IMR-90 (cell line): ENCODE data around the gene CTNND2. TPM values are rescaled to one million over a fixed set of nuclear protein-coding genes. Genes with fewer than 3 reads are reported as not detected.

Source experiments
- ATAC-seq: fragments of 200-7000 bp; cut with Tn5 transposase; 2 replicates; pipeline ENCODE4 v1.9.1; 2020; ENCODE audit warnings: low read depth, mild to moderate bottlenecking, moderate library complexity
- BruUV-seq: library from RNA; stranded (reverse); fragments of 400-500 nt; replicated peaks from 2 replicates; lab custom pipeline; 2021; lab: Mats Ljungman, UMichigan
- CTCF ChIA-PET: fragments of 300-600 bp; formaldehyde crosslinking; extraction: SDS; loops from one replicate; lab custom pipeline; 2021; ENCODE audit warnings: antibody characterized with exemption; lab: Yijun Ruan, JAX
- POLR2A ChIA-PET: fragments of 300-600 bp; sonication (Branson Sonifier 250); formaldehyde crosslinking; loops from one replicate; lab custom pipeline; 2022; ENCODE audit warnings: antibody characterized with exemption; ENCODE audit not compliant: unreplicated experiment; lab: Charles Lee
- DNase-seq: peaks from one replicate; pipeline ENCODE4 v3.0.0; 2013
- H2AFZ ChIP-seq: replicated peaks from 2 replicates; pipeline ENCODE3; 2013; ENCODE audit warnings: low read length, mild to moderate bottlenecking; ENCODE audit not compliant: poor library complexity
- H2AK5ac ChIP-seq: 2 replicates; pipeline ENCODE4 v1.6.1; 2013; ENCODE audit warnings: low read depth, low read length, inconsistent platforms
- H2AK9ac ChIP-seq: replicated peaks from 2 replicates; pipeline ENCODE3; 2013; ENCODE audit warnings: mild to moderate bottlenecking, low read depth, low read length, moderate library complexity; ENCODE audit not compliant: poor library complexity
- H2BK120ac ChIP-seq: 2 replicates; pipeline ENCODE4 v1.6.1; 2013; ENCODE audit warnings: low read depth, low read length, inconsistent platforms
- H2BK15ac ChIP-seq: 3 replicates; pipeline ENCODE4 v1.6.1; 2013; ENCODE audit warnings: low read depth, low read length, inconsistent platforms
- H2BK20ac ChIP-seq: 2 replicates; pipeline ENCODE4 v1.6.1; 2013; ENCODE audit warnings: low read depth, mild to moderate bottlenecking, inconsistent platforms, low read length, moderate library complexity
- H2BK5ac ChIP-seq: 2 replicates; pipeline ENCODE4 v1.6.1; 2013; ENCODE audit warnings: mild to moderate bottlenecking, low read depth, low read length, inconsistent platforms; ENCODE audit not compliant: poor library complexity, severe bottlenecking
- H3K14ac ChIP-seq: replicated peaks from 2 replicates; pipeline ENCODE4 v1.6.1; 2013; ENCODE audit warnings: low read depth, low read length, inconsistent platforms
- H3K18ac ChIP-seq: 2 replicates; pipeline ENCODE4 v1.6.1; 2013; ENCODE audit warnings: low read depth, low read length, control low read depth
- H3K23ac ChIP-seq: 2 replicates; pipeline ENCODE4 v1.6.1; 2013; ENCODE audit warnings: low read depth, low read length, inconsistent platforms
- H3K27ac ChIP-seq: 2 replicates; pipeline ENCODE4 v1.5.1; 2013; ENCODE audit warnings: mild to moderate bottlenecking, control low read depth, low read length; ENCODE audit not compliant: insufficient read depth
- H3K27me3 ChIP-seq: 2 replicates; pipeline ENCODE4 v1.6.1; 2013; ENCODE audit warnings: low read length; ENCODE audit not compliant: control insufficient read depth, insufficient read depth
- H3K36me3 ChIP-seq: 2 replicates; pipeline ENCODE4 v1.6.1; 2013; ENCODE audit warnings: low read length, mixed read lengths; ENCODE audit not compliant: control insufficient read depth, insufficient read depth
- H3K4ac ChIP-seq: 2 replicates; pipeline ENCODE4 v1.6.1; 2013; ENCODE audit warnings: low read depth, low read length, inconsistent platforms
- H3K4me1 ChIP-seq: 2 replicates; pipeline ENCODE4 v1.6.1; 2013; ENCODE audit warnings: low read length, mixed read lengths; ENCODE audit not compliant: control insufficient read depth, insufficient read depth
- H3K4me2 ChIP-seq: 2 replicates; pipeline ENCODE4 v1.6.1; 2013; ENCODE audit warnings: low read depth, mild to moderate bottlenecking, control low read depth, low read length, moderate library complexity
- H3K4me3 ChIP-seq: 2 replicates; pipeline ENCODE4 v1.5.1; 2013; ENCODE audit warnings: low read depth, mild to moderate bottlenecking, control low read depth, low read length, moderate library complexity; ENCODE audit not compliant: insufficient read depth
- H3K56ac ChIP-seq: 2 replicates; pipeline ENCODE4 v1.6.1; 2013; ENCODE audit warnings: low read length, inconsistent platforms; ENCODE audit not compliant: insufficient read depth; ENCODE audit errors: extremely low read depth
- H3K79me1 ChIP-seq, 2 experiments: 2 replicates each; pipeline ENCODE4 v1.6.1; 2013; ENCODE audit warnings: low read length in 2 of 2, inconsistent platforms in 1 of 2, low read depth in 1 of 2
- H3K9ac ChIP-seq: 2 replicates; pipeline ENCODE4 v1.6.1; 2013; ENCODE audit warnings: low read depth, low read length, control low read depth
- H3K9me1 ChIP-seq: 2 replicates; pipeline ENCODE4 v1.6.1; 2013; ENCODE audit warnings: low read length, inconsistent platforms; ENCODE audit not compliant: insufficient read depth
- H3K9me3 ChIP-seq: 2 replicates; pipeline ENCODE4 v1.6.1; 2013; ENCODE audit warnings: low read length; ENCODE audit not compliant: control insufficient read depth, insufficient read depth
- H4K20me1 ChIP-seq: 2 replicates; pipeline ENCODE4 v1.6.1; 2013; ENCODE audit warnings: low read length, inconsistent platforms; ENCODE audit not compliant: insufficient read depth
- H4K5ac ChIP-seq: 2 replicates; pipeline ENCODE4 v1.6.1; 2013; ENCODE audit warnings: mild to moderate bottlenecking, low read depth, low read length, control low read depth
- H4K8ac ChIP-seq, 2 experiments: 2 replicates each; pipeline ENCODE4 v1.6.1; 2013; ENCODE audit warnings: low read depth in 2 of 2, low read length in 2 of 2, control low read depth in 1 of 2, inconsistent platforms in 1 of 2
- H4K91ac ChIP-seq: 2 replicates; pipeline ENCODE4 v1.6.1; 2013; ENCODE audit warnings: low read depth, low read length, inconsistent platforms; ENCODE audit not compliant: insufficient read depth
- CEBPB ChIP-seq: IDR thresholded peaks from 2 replicates; pipeline ENCODE4 v1.6.1; 2012; ENCODE audit warnings: low read depth, low read length, improper control_type of control experiment
- ELK1 ChIP-seq: fragments of 150-350 bp; IDR thresholded peaks from 2 replicates; pipeline ENCODE4 v1.6.1; 2016; ENCODE audit warnings: low read depth, mild to moderate bottlenecking, low read length, moderate library complexity, borderline replicate concordance
- FOS ChIP-seq: fragments of 150-350 bp; IDR thresholded peaks from 2 replicates; pipeline ENCODE4 v1.6.1; 2016; ENCODE audit warnings: low read depth, low read length
- MAFK ChIP-seq: IDR thresholded peaks from 2 replicates; pipeline ENCODE4 v1.6.1; 2012; ENCODE audit warnings: low read depth, low read length, improper control_type of control experiment
- NFE2L2 ChIP-seq: fragments of 150-350 bp; IDR thresholded peaks from 2 replicates; pipeline ENCODE4 v1.6.1; 2016; ENCODE audit warnings: low read depth, mild to moderate bottlenecking, low read length
- RFX5 ChIP-seq: IDR thresholded peaks from 2 replicates; pipeline ENCODE4 v1.8.0; 2012; ENCODE audit warnings: low read depth, mild to moderate bottlenecking, low read length, moderate library complexity
- SMC3 ChIP-seq: fragments of 150-350 bp; IDR thresholded peaks from 2 replicates; pipeline ENCODE4 v1.6.1; 2016; ENCODE audit warnings: low read depth, mild to moderate bottlenecking, antibody characterized with exemption, low read length, moderate library complexity
- USF2 ChIP-seq: fragments of 150-350 bp; IDR thresholded peaks from 2 replicates; pipeline ENCODE4 v1.6.1; 2017; ENCODE audit warnings: mild to moderate bottlenecking, antibody characterized with exemption, low read length, low read depth
- WGBS, 2 experiments: methylation state at CpG; one replicate each; pipeline versions ENCODE4 v1.1.5 to v1.1.7; 2013; ENCODE audit warnings: missing lambda C conversion rate in 2 of 2; ENCODE audit not compliant: insufficient read length in 1 of 2; ENCODE audit errors: extremely low coverage in 2 of 2; 5-methylcytosine and 5-hydroxymethylcytosine counted together
- dilution Hi-C: fragments of 300-500 bp; cut with HindIII; formaldehyde crosslinking; loops from one replicate; pipeline ENCODE4 v1.14.3; 2018; ENCODE audit warnings: low sequenced_read_pairs; ENCODE audit not compliant: unreplicated experiment
- in situ Hi-C: fragments of 300-500 bp; cut with MboI; formaldehyde crosslinking; loops from 3 replicates; pipeline ENCODE4 v1.14.3; 2019; ENCODE audit warnings: low sequenced_read_pairs, inconsistent platforms, mixed read lengths
- intact Hi-C: fragments of 100-400 bp; cut with micrococcal nuclease; formaldehyde crosslinking; loops from 2 replicates; pipeline ENCODE4 v1.10.0; 2022
- polyA plus RNA-seq, 3 experiments: library from polyadenylated mRNA; depleted of rRNA; stranded (reverse); fragments of >200 nt; gene quantifications; 2 replicates each; pipeline ENCODE4 v1.2.3, GENCODE V29; 2012; ENCODE audit warnings: low replicate concordance in 1 of 3
- total RNA-seq: library from RNA; depleted of rRNA; stranded (reverse); fragments of >200 nt; gene quantifications from 2 replicates; pipeline ENCODE4 v1.2.3, GENCODE V29; 2012

Gene CTNND2
- total and polyA plus RNA-seq, 2 of the 4 experiments (the other 2 are of a cell fraction) = not detected

GRCh38 chr5:11324521-11325289, 579.5 kb downstream of the CTNND2 start:
- Histone ChIP-seq H3K79me1 (no peaks in the 10 kb centered on the region), H2AK5ac (no peak overlapping the region), H2AK9ac (no peak overlapping the region), H3K27ac (no peak overlapping the region), H2BK20ac (no peak overlapping the region), H2BK5ac (no peak overlapping the region), H3K9me1 (no peaks in the 10 kb centered on the region), H3K27me3 (no peaks in the 10 kb centered on the region), H3K4me2 (no peak overlapping the region), H3K23ac (no peak overlapping the region), H3K4ac (no peak overlapping the region), H3K56ac (no peak overlapping the region), H3K9ac (no peak overlapping the region), H4K8ac (no peak overlapping the region), H3K18ac (no peak overlapping the region), H2AFZ (no peak overlapping the region), H3K36me3 (no peaks in the 10 kb centered on the region), H3K14ac (no peak overlapping the region), H2BK120ac (no peak overlapping the region), H3K9me3 (no peaks in the 10 kb centered on the region; the same call in 1 of the 2 replicates), H3K4me1 (no peaks in the 10 kb centered on the region), H4K5ac (no peak overlapping the region), H2BK15ac (no peak overlapping the region), H3K4me3 (no peak overlapping the region), H4K91ac (no peak overlapping the region), H4K20me1 (no peaks in the 10 kb centered on the region)
- TF ChIP-seq NFE2L2 (no peak), CEBPB (no peak), MAFK (no peak), RFX5 (no peak), USF2 (no peak), FOS (no peak), SMC3 (no peak), ELK1 (no peak)
- dilution Hi-C loops (no loop called here), intact Hi-C loops (no loop called here), in situ Hi-C loops (no loop called here)
- BruUV-seq = no TSS peak
- ATAC-seq = no peak
- DNase-seq = no peak
- no CpG with 5 or more reads among the region's 5 CpGs for WGBS, 2 experiments
- CTCF ChIA-PET = interaction anchor here (0.5 kb wide), 1 partner anchor 1226 kb away, joined by 3 read pairs; no protein-coding TSS in a partner anchor
- POLR2A ChIA-PET = no interaction called here
